Measurements from ENCODE around the gene PRR5L. TPM values are rescaled to one million over a fixed set of nuclear protein-coding genes. Genes with fewer than 3 reads are reported as not detected.

PRR5L gene
- total and polyA plus RNA-seq, 2 donors (not counting 1 experiment from before 2014, with no cell fraction given): 4.0 to 5.9 TPM

- Histone ChIP-seq H3K4me3 (ENCODE audit: control extremely low read depth in 1 of 5, extremely low read depth in 1 of 5, insufficient read depth in 1 of 5, low read depth in 2 of 5, low read length in 4 of 5) (no peak overlapping the region), H3K4me1 (ENCODE audit: control insufficient read depth in 2 of 2, insufficient read depth in 2 of 2, low read length in 2 of 2) (peaks cover 0 to 3% of the 10 kb centered on the region in 2 donors), H3K79me2 (ENCODE audit: control insufficient read depth, insufficient read depth, low read length) (no peaks in the 10 kb centered on the region), H2AFZ (ENCODE audit: insufficient read depth, low read depth, low read length, poor library complexity, severe bottlenecking) (no peak overlapping the region), H3K27ac (ENCODE audit: low read length in 2 of 2) (no peak overlapping the region), H3K9ac (ENCODE audit: low read length) (no peak overlapping the region), H4K20me1 (ENCODE audit: control insufficient read depth, insufficient read depth, low read length, poor library complexity, severe bottlenecking) (no peaks in the 10 kb centered on the region), H3K4me2 (replicated peaks; ENCODE audit: low read depth, low read length, poor library complexity, severe bottlenecking) (no peak overlapping the region), H3K9me3 (ENCODE audit: control extremely low read depth in 1 of 3, control insufficient read depth in 2 of 3, insufficient read depth in 1 of 3, low read length in 2 of 3) (no peaks in the 10 kb centered on the region), H3K27me3 (replicated peaks in 1 of 4; ENCODE audit: control extremely low read depth in 1 of 4, control insufficient read depth in 3 of 4, insufficient read depth in 4 of 4, low read length in 3 of 4) (no peaks in the 10 kb centered on the region), H3K36me3 (replicated peaks in 1 of 2; ENCODE audit: control extremely low read depth in 1 of 2, control insufficient read depth in 1 of 2, extremely low read depth in 1 of 2, insufficient read depth in 2 of 2, low read length in 1 of 2) (no peaks in the 10 kb centered on the region)
- ATAC-seq (ENCODE audit: low read depth): no peak
- ChIA-PET POLR2A (no interaction called here), CTCF (no interaction called here)
- intact Hi-C loops (cut with micrococcal nuclease): no loop called here
- Mint-ChIP-seq H3K4me1 (no peaks in the 10 kb centered on the region), H3K27me3 (no peaks in the 10 kb centered on the region), H3K27ac (no peak overlapping the region), H3K9me3 (ENCODE audit: insufficient read depth) (no peaks in the 10 kb centered on the region), H3K4me3 (no peak overlapping the region)
- 76% methylated on average over 7 of the region's 7 CpGs for WGBS (ENCODE audit: insufficient coverage)
- DNase-seq: no peak
- TF ChIP-seq CTCF (IDR thresholded peaks at IDR 0.05): no peak
- TF ChIP-seq EZH2 (IDR thresholded peaks at IDR 0.05; ENCODE audit: borderline replicate concordance, insufficient read depth, low read depth, low read length, poor library complexity, severe bottlenecking): no peak
Observed at GRCh38 chr11:36459046-36459445, 163.0 kb downstream of the PRR5L start.

- Histone ChIP-seq H3K4me2 (replicated peaks; ENCODE audit: low read depth, low read length, poor library complexity, severe bottlenecking) (no peak overlapping the region), H3K9me3 (ENCODE audit: control extremely low read depth in 1 of 3, control insufficient read depth in 2 of 3, insufficient read depth in 1 of 3, low read length in 2 of 3) (no peaks in the 10 kb centered on the region), H3K27ac (ENCODE audit: low read length in 2 of 2) (no peak overlapping the region), H4K20me1 (ENCODE audit: control insufficient read depth, insufficient read depth, low read length, poor library complexity, severe bottlenecking) (no peaks in the 10 kb centered on the region), H3K9ac (ENCODE audit: low read length) (no peak overlapping the region), H2AFZ (ENCODE audit: insufficient read depth, low read depth, low read length, poor library complexity, severe bottlenecking) (no peak overlapping the region), H3K27me3 (replicated peaks in 1 of 4; ENCODE audit: control extremely low read depth in 1 of 4, control insufficient read depth in 3 of 4, insufficient read depth in 4 of 4, low read length in 3 of 4) (no peaks in the 10 kb centered on the region), H3K4me1 (ENCODE audit: control insufficient read depth in 2 of 2, insufficient read depth in 2 of 2, low read length in 2 of 2) (no peaks in the 10 kb centered on the region), H3K4me3 (ENCODE audit: control extremely low read depth in 1 of 5, extremely low read depth in 1 of 5, insufficient read depth in 1 of 5, low read depth in 2 of 5, low read length in 4 of 5) (no peak overlapping the region), H3K36me3 (replicated peaks in 1 of 2; ENCODE audit: control extremely low read depth in 1 of 2, control insufficient read depth in 1 of 2, extremely low read depth in 1 of 2, insufficient read depth in 2 of 2, low read length in 1 of 2) (no peaks in the 10 kb centered on the region), H3K79me2 (ENCODE audit: control insufficient read depth, insufficient read depth, low read length) (no peaks in the 10 kb centered on the region)
- Mint-ChIP-seq H3K27ac (no peak overlapping the region), H3K27me3 (no peaks in the 10 kb centered on the region), H3K9me3 (ENCODE audit: insufficient read depth) (no peaks in the 10 kb centered on the region), H3K4me3 (no peak overlapping the region), H3K4me1 (no peaks in the 10 kb centered on the region)
- TF ChIP-seq CTCF (IDR thresholded peaks at IDR 0.05) (no peak), EZH2 (IDR thresholded peaks at IDR 0.05; ENCODE audit: borderline replicate concordance, insufficient read depth, low read depth, low read length, poor library complexity, severe bottlenecking) (no peak)
- no peak for DNase-seq
- intact Hi-C loops (cut with micrococcal nuclease): no loop called here
- ChIA-PET POLR2A (no interaction called here), CTCF (no interaction called here)
- WGBS (ENCODE audit: insufficient coverage): 100% methylated on average over 3 of the region's 10 CpGs
- no peak for ATAC-seq (ENCODE audit: low read depth)
Observed at GRCh38 chr11:36460220-36460619, 164.1 kb downstream of the PRR5L start.
